ENCODE results near the gene CEBPA.

DNA sequence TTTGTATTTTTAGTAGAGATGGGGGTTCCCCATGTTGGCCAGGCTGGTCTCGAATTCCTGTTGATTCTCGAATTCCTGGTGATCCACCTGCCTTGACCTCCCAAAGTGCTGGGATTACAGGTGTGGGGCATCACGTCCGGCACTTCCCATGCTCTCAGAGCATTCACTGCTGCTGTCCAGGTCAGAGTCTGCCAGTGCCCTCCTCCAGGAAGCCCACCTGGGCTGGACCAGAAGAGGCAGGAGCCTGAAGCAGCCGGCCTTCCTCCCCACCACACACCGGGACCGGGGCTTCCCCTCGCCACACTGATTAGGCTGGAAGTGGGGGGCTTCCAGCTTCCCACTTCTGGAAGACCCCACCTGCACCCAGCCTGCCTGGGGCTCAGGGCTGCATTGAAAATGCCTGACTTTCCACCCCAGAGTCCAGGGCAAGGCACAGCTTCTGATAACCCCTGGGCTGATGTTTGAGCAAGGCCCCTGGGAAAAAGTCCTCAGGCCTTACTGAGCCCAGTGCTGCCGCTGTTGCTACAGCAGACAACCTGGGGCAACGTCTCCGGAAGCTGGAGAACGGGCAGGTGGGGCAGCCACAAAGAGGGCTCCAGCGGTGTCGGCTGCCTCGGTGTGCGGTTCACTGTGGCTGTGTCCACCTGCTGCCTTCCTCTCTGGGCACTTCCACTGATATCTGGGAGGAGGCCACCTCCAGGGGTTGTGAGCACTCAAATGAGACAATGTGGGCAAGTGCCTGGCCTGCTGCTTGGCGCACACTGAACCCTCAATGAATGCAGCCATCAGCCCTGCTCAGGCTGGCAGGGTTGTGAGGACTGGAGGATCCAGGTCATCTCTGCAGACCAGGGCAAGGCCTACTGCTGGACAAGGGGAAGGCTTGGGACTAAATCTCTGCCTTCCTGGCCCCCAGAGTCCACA is 22.6 kb downstream of the CEBPA start:
- TF ChIP-seq POLR2A (IDR thresholded peaks at IDR 0.05), result no peak
- TF ChIP-seq, protein P1, sequence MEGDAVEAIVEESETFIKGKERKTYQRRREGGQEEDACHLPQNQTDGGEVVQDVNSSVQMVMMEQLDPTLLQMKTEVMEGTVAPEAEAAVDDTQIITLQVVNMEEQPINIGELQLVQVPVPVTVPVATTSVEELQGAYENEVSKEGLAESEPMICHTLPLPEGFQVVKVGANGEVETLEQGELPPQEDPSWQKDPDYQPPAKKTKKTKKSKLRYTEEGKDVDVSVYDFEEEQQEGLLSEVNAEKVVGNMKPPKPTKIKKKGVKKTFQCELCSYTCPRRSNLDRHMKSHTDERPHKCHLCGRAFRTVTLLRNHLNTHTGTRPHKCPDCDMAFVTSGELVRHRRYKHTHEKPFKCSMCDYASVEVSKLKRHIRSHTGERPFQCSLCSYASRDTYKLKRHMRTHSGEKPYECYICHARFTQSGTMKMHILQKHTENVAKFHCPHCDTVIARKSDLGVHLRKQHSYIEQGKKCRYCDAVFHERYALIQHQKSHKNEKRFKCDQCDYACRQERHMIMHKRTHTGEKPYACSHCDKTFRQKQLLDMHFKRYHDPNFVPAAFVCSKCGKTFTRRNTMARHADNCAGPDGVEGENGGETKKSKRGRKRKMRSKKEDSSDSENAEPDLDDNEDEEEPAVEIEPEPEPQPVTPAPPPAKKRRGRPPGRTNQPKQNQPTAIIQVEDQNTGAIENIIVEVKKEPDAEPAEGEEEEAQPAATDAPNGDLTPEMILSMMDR (IDR thresholded peaks at IDR 0.05), result no peak

All from esophagus squamous epithelium (tissue), 4 donors.